H1 (cell line): ENCODE results near the gene DCBLD2. TPM values are rescaled to one million over a fixed set of nuclear protein-coding genes. Genes with fewer than 3 reads are reported as not detected.

Experiments used
- CTCF ChIA-PET: fragments of 300-600 bp; sonication (Branson Sonifier 250); formaldehyde crosslinking; loops from one replicate; lab custom pipeline; 2021; ENCODE audit not compliant: partially characterized antibody; lab: Charles Lee
- POLR2A ChIA-PET: fragments of 300-600 bp; sonication (Branson Sonifier 250); formaldehyde crosslinking; loops from one replicate; lab custom pipeline; 2021; ENCODE audit warnings: inconsistent platforms; ENCODE audit not compliant: partially characterized antibody; lab: Charles Lee
- DNase-seq, 2 experiments: peaks; one replicate each; pipeline versions ENCODE4 v3.0.0 to v3.0.0-alpha.2; 2010 to 2022; ENCODE audit warnings: low spot score in 2 of 2, low read depth in 1 of 2, mixed read lengths in 1 of 2
- FAIRE-seq: peaks from 2 replicates; lab custom pipeline; 2011; peaks lifted over from hg19 to GRCh38; lab: Jason Lieb, UNC
- H2AFZ ChIP-seq: 2 replicates; pipeline ENCODE4 v1.8.1; 2012; ENCODE audit warnings: low read length, inconsistent platforms
- H2AK5ac ChIP-seq: 2 replicates; pipeline ENCODE4 v1.6.1; 2013; ENCODE audit warnings: low read depth, low read length
- H2BK120ac ChIP-seq: replicated peaks from 2 replicates; pipeline ENCODE3; 2013; ENCODE audit warnings: low read depth, low read length, inconsistent platforms
- H2BK12ac ChIP-seq: 2 replicates; pipeline ENCODE4 v1.6.1; 2013; ENCODE audit warnings: low read depth, low read length
- H2BK15ac ChIP-seq: 2 replicates; pipeline ENCODE4 v1.6.1; 2013; ENCODE audit warnings: low read length
- H2BK20ac ChIP-seq: 2 replicates; pipeline ENCODE4 v1.6.1; 2013; ENCODE audit warnings: low read length
- H2BK5ac ChIP-seq: 2 replicates; pipeline ENCODE4 v1.6.1; 2013; ENCODE audit warnings: low read depth, low read length
- H3K14ac ChIP-seq: 2 replicates; pipeline ENCODE4 v1.6.1; 2013; ENCODE audit warnings: inconsistent platforms; ENCODE audit not compliant: insufficient read length
- H3K18ac ChIP-seq: 2 replicates; pipeline ENCODE4 v1.6.1; 2013; ENCODE audit warnings: low read length; ENCODE audit errors: extremely low read depth
- H3K23ac ChIP-seq: 2 replicates; pipeline ENCODE4 v1.6.1; 2013; ENCODE audit warnings: inconsistent platforms; ENCODE audit not compliant: insufficient read length
- H3K23me2 ChIP-seq: 2 replicates; pipeline ENCODE4 v1.6.1; 2013; ENCODE audit warnings: low read depth, low read length
- H3K27ac ChIP-seq: 2 replicates; pipeline ENCODE4 v1.6.1; 2011; ENCODE audit warnings: low read depth, low read length, inconsistent platforms
- H3K27me3 ChIP-seq, 4 experiments: replicated peaks in 1 of 4; 1 replicate in 1 of 4; 2 replicates in 3 of 4; pipeline versions ENCODE4 v1.6.1 to v1.8.1; 2011 to 2013; ENCODE audit warnings: low read length in 3 of 4, mild to moderate bottlenecking in 3 of 4, inconsistent platforms in 2 of 4, mixed read lengths in 2 of 4, moderate library complexity in 1 of 4; ENCODE audit not compliant: control insufficient read depth in 3 of 4, insufficient read depth in 3 of 4; ENCODE audit errors: extremely low read depth in 1 of 4
- H3K36me3 ChIP-seq, 4 experiments: 2 replicates each; pipeline versions ENCODE4 v1.6.1 to v1.8.1; 2011 to 2013; ENCODE audit warnings: mild to moderate bottlenecking in 4 of 4, low read length in 3 of 4, moderate library complexity in 2 of 4, control low read depth in 1 of 4, inconsistent platforms in 1 of 4; ENCODE audit not compliant: insufficient read depth in 4 of 4, control insufficient read depth in 2 of 4
- H3K4ac ChIP-seq: replicated peaks from 2 replicates; pipeline ENCODE3; 2013; ENCODE audit warnings: low read length, low read depth, mixed read lengths, inconsistent platforms; ENCODE audit not compliant: insufficient read length
- H3K4me1 ChIP-seq, 4 experiments: replicated peaks in 1 of 4; 1 replicate in 1 of 4; 2 replicates in 3 of 4; pipeline versions ENCODE4 v1.6.1 to v1.8.1; 2011 to 2013; ENCODE audit warnings: low read length in 3 of 4, inconsistent platforms in 2 of 4, mixed read lengths in 1 of 4; ENCODE audit not compliant: insufficient read depth in 4 of 4, control insufficient read depth in 3 of 4
- H3K4me2 ChIP-seq, 2 experiments: 2 replicates each; pipeline versions ENCODE4 v1.6.1 to v1.8.1; 2011 to 2013; ENCODE audit warnings: low read depth in 2 of 2, low read length in 2 of 2, control low read depth in 1 of 2, inconsistent platforms in 1 of 2, mild to moderate bottlenecking in 1 of 2; ENCODE audit not compliant: insufficient read depth in 1 of 2
- H3K4me3 ChIP-seq, 4 experiments: fragments of 200-600, 300-600 bp in 1 of 4; sonication (generic), shearing (Covaris generic), sonication (Bioruptor Twin) in 1 of 4; 2 replicates each; pipeline versions ENCODE4 v1.5.1 to v1.8.1; 2011 to 2016; ENCODE audit warnings: low read length in 4 of 4, low read depth in 3 of 4, control low read depth in 2 of 4, inconsistent platforms in 2 of 4, mild to moderate bottlenecking in 2 of 4, mixed read lengths in 1 of 4, moderate library complexity in 1 of 4; ENCODE audit not compliant: insufficient read depth in 2 of 4; ENCODE audit errors: extremely low read depth in 1 of 4
- H3K56ac ChIP-seq: replicated peaks from 2 replicates; pipeline ENCODE3; 2013; ENCODE audit warnings: low read depth, mild to moderate bottlenecking, mixed read lengths, low read length, inconsistent platforms; ENCODE audit not compliant: insufficient read length
- H3K79me1 ChIP-seq: 2 replicates; pipeline ENCODE4 v1.6.1; 2013; ENCODE audit warnings: low read depth, low read length, control low read depth
- H3K79me2 ChIP-seq, 2 experiments: 2 replicates each; pipeline versions ENCODE4 v1.6.1 to v1.8.1; 2012 to 2013; ENCODE audit warnings: low read length in 2 of 2, mild to moderate bottlenecking in 2 of 2, inconsistent platforms in 1 of 2; ENCODE audit not compliant: insufficient read depth in 2 of 2, control insufficient read depth in 1 of 2
- H3K9ac ChIP-seq, 4 experiments: replicated peaks in 1 of 4; 1 replicate in 1 of 4; 2 replicates in 3 of 4; pipeline versions ENCODE4 v1.6.1 to v1.8.1; 2011 to 2013; ENCODE audit warnings: low read depth in 3 of 4, low read length in 3 of 4, control low read depth in 2 of 4, mild to moderate bottlenecking in 2 of 4, moderate library complexity in 2 of 4, inconsistent platforms in 1 of 4; ENCODE audit errors: extremely low read depth in 1 of 4
- H3K9me3 ChIP-seq, 2 experiments: 2 replicates each; pipeline versions ENCODE4 v1.6.1 to v1.8.1; 2012 to 2013; ENCODE audit warnings: mild to moderate bottlenecking in 2 of 2, moderate library complexity in 2 of 2, control low read depth in 1 of 2, inconsistent platforms in 1 of 2, low read depth in 1 of 2, low read length in 1 of 2, mixed read lengths in 1 of 2; ENCODE audit not compliant: insufficient read depth in 2 of 2
- H4K20me1 ChIP-seq, 2 experiments: replicated peaks in 1 of 2; 2 replicates each; pipeline versions ENCODE3 to v1.8.1; 2011 to 2013; ENCODE audit warnings: inconsistent platforms in 2 of 2, low read length in 2 of 2, mild to moderate bottlenecking in 1 of 2; ENCODE audit not compliant: insufficient read depth in 2 of 2, control insufficient read depth in 1 of 2
- H4K5ac ChIP-seq: 2 replicates; pipeline ENCODE4 v1.6.1; 2013; ENCODE audit warnings: low read length, low read depth, mixed read lengths, inconsistent platforms; ENCODE audit not compliant: insufficient read length
- H4K8ac ChIP-seq: 2 replicates; pipeline ENCODE4 v1.8.0; 2013; ENCODE audit warnings: mild to moderate bottlenecking, moderate library complexity, low read length, inconsistent platforms; ENCODE audit not compliant: insufficient read depth; ENCODE audit errors: extremely low read depth
- H4K91ac ChIP-seq: replicated peaks from 2 replicates; pipeline ENCODE3; 2013; ENCODE audit warnings: low read length, mixed read lengths, inconsistent platforms; ENCODE audit not compliant: insufficient read length
- CTCF ChIP-seq, 3 experiments: IDR thresholded peaks; 1 replicate in 2 of 3; 2 replicates in 1 of 3; pipeline versions ENCODE4 v1.5.1 to v1.6.1; 2011; ENCODE audit warnings: low read length in 3 of 3, mild to moderate bottlenecking in 3 of 3, inconsistent platforms in 2 of 3, low read depth in 1 of 3, moderate library complexity in 1 of 3; ENCODE audit not compliant: insufficient read depth in 1 of 3; ENCODE audit errors: control extremely low read depth in 1 of 3
- ZNF274 ChIP-seq: IDR thresholded peaks from 2 replicates; pipeline ENCODE4 v1.7.0; 2012; ENCODE audit warnings: low read length, borderline replicate concordance; ENCODE audit errors: extremely low read depth
- polyA plus RNA-seq, 7 experiments: library from polyadenylated mRNA; depleted of rRNA in 3 of 7; stranded (reverse) in 5 of 7; unstranded in 2 of 7; fragments of >200 nt in 5 of 7; fragments of 200-250 nt in 2 of 7; gene quantifications; 1 replicate in 5 of 7; 2 replicates in 1 of 7; 4 replicates in 1 of 7; pipeline versions ENCODE4 v1.2.1 to v1.2.3, GENCODE V29; 2011 to 2013; ENCODE audit warnings: missing spikeins in 2 of 7, mixed read lengths in 2 of 7
- total RNA-seq: library from RNA; stranded (reverse); fragmentation: NEBNext Ultra II Directional; extraction: Animal tissue kit (Norgen Biotek cat#: 25700); gene quantifications from 2 replicates; pipeline ENCODE4 v1.2.1, GENCODE V29; 2021

The DCBLD2 gene
- total and polyA plus RNA-seq, 2 of the 8 experiments (the other 6 are each of a cell fraction or from before 2014, with no cell fraction given), result 19.6 to 63.8 TPM

DNA sequence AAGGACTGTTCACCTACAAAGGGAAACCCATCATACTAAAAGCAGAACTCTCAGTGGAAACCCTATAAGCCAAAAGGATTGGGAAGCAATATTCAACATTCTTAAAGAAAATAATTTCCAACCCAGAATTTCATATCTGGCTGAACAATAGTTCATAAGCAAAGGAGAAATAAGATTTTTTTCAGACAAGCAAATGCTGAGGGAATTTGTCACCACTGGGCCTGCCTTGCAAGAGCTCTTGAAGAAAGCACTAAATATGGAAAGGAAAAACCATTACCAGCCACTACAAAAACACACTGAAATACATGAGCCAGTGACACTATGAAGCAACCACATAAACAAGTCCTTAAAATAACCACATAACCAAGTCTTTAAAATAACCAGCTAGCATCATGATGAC, 28.9 kb upstream of the DCBLD2 start:
- Histone ChIP-seq H3K79me1 (no peaks in the 10 kb centered on the region; the same call in 1 of the 2 replicates), H3K27me3 (no peaks in the 10 kb centered on the region), H2BK12ac (no peak overlapping the region), H3K18ac (no peak overlapping the region), H2BK20ac (no peak overlapping the region), H2BK15ac (no peak overlapping the region), H3K4me2 (no peak overlapping the region), H3K9me3 (no peaks in the 10 kb centered on the region; a peak in 1 of 4 replicates), H2BK120ac (no peak overlapping the region), H3K36me3 (no peaks in the 10 kb centered on the region), H4K91ac (no peak overlapping the region), H2BK5ac (no peak overlapping the region), H3K79me2 (no peaks in the 10 kb centered on the region), H3K56ac (no peak overlapping the region), H3K27ac (no peak overlapping the region), H3K4me1 (no peaks in the 10 kb centered on the region), H3K4ac (no peak overlapping the region), H2AK5ac (no peak overlapping the region), H4K20me1 (no peaks in the 10 kb centered on the region), H2AFZ (no peak overlapping the region), H3K4me3 (no peak overlapping the region), H3K23ac (no peak overlapping the region), H4K5ac (no peak overlapping the region), H3K23me2 (no peaks in the 10 kb centered on the region), H3K14ac (no peak overlapping the region), H3K9ac (no peak overlapping the region), H4K8ac (no peak overlapping the region)
- no peak for DNase-seq
- no peak for FAIRE-seq
- TF ChIP-seq ZNF274, result no peak
- no peak for TF ChIP-seq CTCF (IDR thresholded peaks at IDR 0.05; ENCODE audit: control extremely low read depth in 1 of 3, insufficient read depth in 1 of 3, low read depth in 1 of 3, low read length in 3 of 3)
- POLR2A ChIA-PET, result no interaction called here
- CTCF ChIA-PET, result interaction anchor here (0.6 to 1.1 kb wide), 3 partner anchors 22 to 314 kb away, joined by 3 to 4 read pairs (median 3); no protein-coding TSS in a partner anchor
